DND-41 (cell line): ENCODE results near the gene FGD1.

Experiments used
- ATAC-seq: fragments of 200-7000 bp; cut with Tn5 transposase; 3 replicates; pipeline ENCODE4 v1.9.1; 2021; ENCODE audit warnings: low read depth; ENCODE audit not compliant: insufficient read depth
- DNase-seq: peaks from one replicate; pipeline ENCODE4 v3.0.0-alpha.2; 2020
- H2AFZ ChIP-seq: 2 replicates; pipeline ENCODE4 v1.6.0; 2012; ENCODE audit warnings: low read depth, low read length
- H3K27ac ChIP-seq: 2 replicates; pipeline ENCODE4 v1.5.1; 2012; ENCODE audit warnings: low read length, inconsistent platforms
- H3K27me3 ChIP-seq: fragments of 200-600 bp; sonication (generic); 2 replicates; pipeline ENCODE4 v1.6.0; 2012; ENCODE audit warnings: low read length, mild to moderate bottlenecking, inconsistent platforms; ENCODE audit not compliant: insufficient read depth, poor library complexity
- H3K36me3 ChIP-seq: 2 replicates; pipeline ENCODE4 v1.5.1; 2012; ENCODE audit warnings: low read length, inconsistent platforms; ENCODE audit not compliant: insufficient read depth
- H3K4me1 ChIP-seq: 2 replicates; pipeline ENCODE4 v1.5.1; 2012; ENCODE audit warnings: mild to moderate bottlenecking, low read length; ENCODE audit not compliant: insufficient read depth
- H3K4me2 ChIP-seq: 2 replicates; pipeline ENCODE4 v1.6.0; 2012; ENCODE audit warnings: mild to moderate bottlenecking, moderate library complexity, low read length, inconsistent platforms; ENCODE audit not compliant: insufficient read depth
- H3K4me3 ChIP-seq, 2 experiments: fragments of 200-600 bp in 1 of 2; shearing (Covaris generic) in 1 of 2; 2 replicates each; pipeline ENCODE4 v1.5.1; 2012 to 2016; ENCODE audit warnings: inconsistent platforms in 2 of 2, low read length in 2 of 2, mild to moderate bottlenecking in 2 of 2, low read depth in 1 of 2, moderate library complexity in 1 of 2
- H3K79me2 ChIP-seq: 2 replicates; pipeline ENCODE4 v1.6.0; 2012; ENCODE audit warnings: low read length, inconsistent platforms; ENCODE audit not compliant: insufficient read depth
- H3K9ac ChIP-seq: 2 replicates; pipeline ENCODE4 v1.6.0; 2012; ENCODE audit warnings: low read depth, mild to moderate bottlenecking, inconsistent platforms, low read length, moderate library complexity
- H3K9me3 ChIP-seq: 2 replicates; pipeline ENCODE4 v1.5.1; 2012; ENCODE audit warnings: low read length, moderate library complexity, mild to moderate bottlenecking, inconsistent platforms; ENCODE audit not compliant: insufficient read depth, severe bottlenecking
- H4K20me1 ChIP-seq: 2 replicates; pipeline ENCODE4 v1.6.0; 2012; ENCODE audit warnings: low read length; ENCODE audit not compliant: insufficient read depth
- CTCF ChIP-seq: IDR thresholded peaks from 2 replicates; pipeline ENCODE4 v1.5.1; 2012; ENCODE audit warnings: borderline replicate concordance, low read length, moderate library complexity, mild to moderate bottlenecking; ENCODE audit not compliant: poor library complexity, severe bottlenecking; ENCODE audit errors: extremely low read depth
- EZH2 ChIP-seq: IDR thresholded peaks from 3 replicates; pipeline ENCODE4 v1.6.1; 2012; ENCODE audit warnings: borderline replicate concordance, low read depth, mild to moderate bottlenecking, moderate library complexity, low read length, inconsistent platforms; ENCODE audit not compliant: severe bottlenecking

Gene FGD1

GRCh38 chrX:54484666-54485065 is 11.4 kb downstream of the FGD1 start:
- Histone ChIP-seq H3K27me3 (no peaks in the 10 kb centered on the region), H3K4me3 (no peak overlapping the region), H3K4me2 (no peak overlapping the region), H3K4me1 (no peaks in the 10 kb centered on the region), H3K36me3 (no peaks in the 10 kb centered on the region), H2AFZ (no peak overlapping the region), H3K9me3 (no peaks in the 10 kb centered on the region), H3K27ac (no peak overlapping the region), H4K20me1 (no peaks in the 10 kb centered on the region), H3K79me2 (no peaks in the 10 kb centered on the region), H3K9ac (no peak overlapping the region)
- DNase-seq, result no peak
- TF ChIP-seq CTCF, result no peak
- no peak for TF ChIP-seq EZH2
- no peak for ATAC-seq

- DNase-seq (no peak), ATAC-seq (no peak)
- Histone ChIP-seq H3K27me3 (no peaks in the 10 kb centered on the region), H3K9me3 (no peaks in the 10 kb centered on the region), H3K4me2 (no peak overlapping the region), H3K4me3 (no peak overlapping the region), H4K20me1 (no peaks in the 10 kb centered on the region), H3K9ac (no peak overlapping the region), H3K4me1 (no peaks in the 10 kb centered on the region), H3K79me2 (no peaks in the 10 kb centered on the region), H3K27ac (no peak overlapping the region), H3K36me3 (no peaks in the 10 kb centered on the region), H2AFZ (no peak overlapping the region)
- no peak for TF ChIP-seq CTCF
- no peak for TF ChIP-seq EZH2
These were observed 12.1 kb downstream of the FGD1 start for GRCh38 chrX:54483946-54484345.

GRCh38 chrX:54482839-54483593 is 13.0 kb downstream of the FGD1 start:
- Histone ChIP-seq H3K27ac (no peak overlapping the region), H3K9ac (no peak overlapping the region), H3K4me2 (no peak overlapping the region)

More at GRCh38 chrX:54482839-54483593, 13.0 kb downstream of the FGD1 start:
- no peak for TF ChIP-seq EZH2
- no peak for TF ChIP-seq CTCF
- DNase-seq (no peak), ATAC-seq (no peak)
- Histone ChIP-seq H3K36me3 (no peaks in the 10 kb centered on the region), H2AFZ (no peak overlapping the region), H3K4me3 (no peak overlapping the region), H3K79me2 (no peaks in the 10 kb centered on the region), H3K4me1 (no peaks in the 10 kb centered on the region), H3K27me3 (no peaks in the 10 kb centered on the region), H4K20me1 (no peaks in the 10 kb centered on the region), H3K9me3 (no peaks in the 10 kb centered on the region)
